GM12878 (cell line): ENCODE measurements around the gene EVA1A.

Experiments
- NRF1 ChIP-seq: conservative IDR thresholded peaks from 2 replicates; pipeline ENCODE4 v1.6.1; 2011; ENCODE audit warnings: mild to moderate bottlenecking, low read depth, low read length, improper control_type of control experiment
- SP1 ChIP-seq: IDR thresholded peaks from one replicate; pipeline ENCODE4 v1.6.1; 2011; ENCODE audit warnings: low read depth, low read length
- SUZ12 ChIP-seq: fragments of 200-600 bp; sonication (generic); IDR thresholded peaks from one replicate; pipeline ENCODE4 v1.6.1; 2018; ENCODE audit warnings: antibody characterized with exemption, mild to moderate bottlenecking; ENCODE audit not compliant: unreplicated experiment
- TAF1 ChIP-seq: IDR thresholded peaks from 2 replicates; pipeline ENCODE4 v1.6.1; 2011; ENCODE audit warnings: mild to moderate bottlenecking, low read depth, low read length, borderline replicate concordance
- ZZZ3 ChIP-seq: IDR thresholded peaks from 2 replicates; pipeline ENCODE4 v1.6.1; 2011; ENCODE audit warnings: low read depth; ENCODE audit not compliant: control insufficient read depth, insufficient read length
- TF ChIP-seq, protein P1 (sequence below), 3 experiments: IDR thresholded peaks in 2 of 3; conservative IDR thresholded peaks in 1 of 3; 2 replicates each; pipeline ENCODE4 v1.5.1; 2011; ENCODE audit warnings: low read depth in 3 of 3, low read length in 3 of 3, mild to moderate bottlenecking in 3 of 3, control low read depth in 2 of 3, moderate library complexity in 2 of 3, inconsistent platforms in 1 of 3, mixed read lengths in 1 of 3; ENCODE audit not compliant: control insufficient read depth in 2 of 3, insufficient read depth in 1 of 3; ENCODE audit errors: extremely low read depth in 1 of 3
- TF ChIP-seq, protein P2 (sequence below): IDR thresholded peaks from 2 replicates; pipeline ENCODE4 v1.6.1; 2011; ENCODE audit warnings: borderline replicate concordance, low read depth, mild to moderate bottlenecking, moderate library complexity, mixed read lengths, low read length; ENCODE audit not compliant: insufficient read depth; ENCODE audit errors: extremely low read length
- TF ChIP-seq, protein P3 (sequence below): IDR thresholded peaks from 2 replicates; pipeline ENCODE4 v1.6.1; 2011; ENCODE audit warnings: low read depth, low read length, improper control_type of control experiment, borderline replicate concordance

DNA sequence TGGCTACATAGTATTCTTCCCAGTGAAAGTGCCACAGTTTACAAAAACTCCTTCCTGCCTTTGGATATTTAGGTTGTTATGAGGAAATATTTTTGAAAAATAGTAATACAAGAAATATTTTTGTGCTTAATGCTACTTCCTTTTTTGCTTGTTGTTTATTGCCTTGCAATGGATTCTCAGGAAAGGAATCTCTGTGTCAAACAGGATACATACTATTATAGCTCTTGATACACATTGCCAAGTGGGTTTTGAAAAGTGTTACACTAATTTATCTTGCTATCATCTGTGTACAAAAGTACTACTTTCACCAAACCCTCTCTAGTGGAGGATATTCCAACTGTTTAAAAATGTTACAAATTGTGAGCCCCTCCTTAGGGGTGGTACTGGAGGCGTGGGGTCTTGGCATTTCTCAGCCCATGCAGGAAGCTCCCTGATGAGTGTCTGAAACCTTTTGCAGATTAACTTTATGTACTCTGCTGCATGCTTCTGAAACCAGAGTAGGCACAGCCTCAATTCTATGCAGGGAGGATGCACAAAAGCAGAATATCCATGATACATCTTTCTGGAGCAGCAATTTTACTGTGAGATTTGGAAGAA, 54.5 kb downstream of the EVA1A start:
- TF ChIP-seq, protein P1, sequence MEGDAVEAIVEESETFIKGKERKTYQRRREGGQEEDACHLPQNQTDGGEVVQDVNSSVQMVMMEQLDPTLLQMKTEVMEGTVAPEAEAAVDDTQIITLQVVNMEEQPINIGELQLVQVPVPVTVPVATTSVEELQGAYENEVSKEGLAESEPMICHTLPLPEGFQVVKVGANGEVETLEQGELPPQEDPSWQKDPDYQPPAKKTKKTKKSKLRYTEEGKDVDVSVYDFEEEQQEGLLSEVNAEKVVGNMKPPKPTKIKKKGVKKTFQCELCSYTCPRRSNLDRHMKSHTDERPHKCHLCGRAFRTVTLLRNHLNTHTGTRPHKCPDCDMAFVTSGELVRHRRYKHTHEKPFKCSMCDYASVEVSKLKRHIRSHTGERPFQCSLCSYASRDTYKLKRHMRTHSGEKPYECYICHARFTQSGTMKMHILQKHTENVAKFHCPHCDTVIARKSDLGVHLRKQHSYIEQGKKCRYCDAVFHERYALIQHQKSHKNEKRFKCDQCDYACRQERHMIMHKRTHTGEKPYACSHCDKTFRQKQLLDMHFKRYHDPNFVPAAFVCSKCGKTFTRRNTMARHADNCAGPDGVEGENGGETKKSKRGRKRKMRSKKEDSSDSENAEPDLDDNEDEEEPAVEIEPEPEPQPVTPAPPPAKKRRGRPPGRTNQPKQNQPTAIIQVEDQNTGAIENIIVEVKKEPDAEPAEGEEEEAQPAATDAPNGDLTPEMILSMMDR (IDR thresholded peaks at IDR 0.05 in 2 of 3, conservative IDR thresholded peaks at IDR 0.05 in 1 of 3; ENCODE audit: control insufficient read depth in 2 of 3, extremely low read depth in 1 of 3, insufficient read depth in 1 of 3, low read depth in 3 of 3, low read length in 3 of 3) = no peak
- TF ChIP-seq SP1 (no peak), NRF1 (no peak), TAF1 (no peak), ZZZ3 (no peak), SUZ12 (no peak)
- TF ChIP-seq, protein P2, sequence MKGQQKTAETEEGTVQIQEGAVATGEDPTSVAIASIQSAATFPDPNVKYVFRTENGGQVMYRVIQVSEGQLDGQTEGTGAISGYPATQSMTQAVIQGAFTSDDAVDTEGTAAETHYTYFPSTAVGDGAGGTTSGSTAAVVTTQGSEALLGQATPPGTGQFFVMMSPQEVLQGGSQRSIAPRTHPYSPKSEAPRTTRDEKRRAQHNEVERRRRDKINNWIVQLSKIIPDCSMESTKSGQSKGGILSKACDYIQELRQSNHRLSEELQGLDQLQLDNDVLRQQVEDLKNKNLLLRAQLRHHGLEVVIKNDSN = no peak
- TF ChIP-seq, protein P3, sequence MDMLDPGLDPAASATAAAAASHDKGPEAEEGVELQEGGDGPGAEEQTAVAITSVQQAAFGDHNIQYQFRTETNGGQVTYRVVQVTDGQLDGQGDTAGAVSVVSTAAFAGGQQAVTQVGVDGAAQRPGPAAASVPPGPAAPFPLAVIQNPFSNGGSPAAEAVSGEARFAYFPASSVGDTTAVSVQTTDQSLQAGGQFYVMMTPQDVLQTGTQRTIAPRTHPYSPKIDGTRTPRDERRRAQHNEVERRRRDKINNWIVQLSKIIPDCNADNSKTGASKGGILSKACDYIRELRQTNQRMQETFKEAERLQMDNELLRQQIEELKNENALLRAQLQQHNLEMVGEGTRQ = no peak
